Cardiac muscle cell (in vitro differentiated cells and primary cell): ENCODE measurements around the gene VSIG10L2. TPM values are rescaled to one million over a fixed set of nuclear protein-coding genes. Genes with fewer than 3 reads are reported as not detected.
A peak's percentile ranks its signal among the peaks of the same experiment; 100 is the strongest.

ENCODE experiments used
- DNase-seq, 2 donors: peaks; one replicate each; pipeline versions ENCODE4 v3.0.0 to v3.0.0-alpha.2; 2010 to 2017; ENCODE audit warnings: low read depth in 1 of 2, low spot score in 1 of 2
- H3K27ac ChIP-seq: fragments of 200-600 bp; sonication (generic); 2 replicates; pipeline ENCODE4 v1.5.1; 2016
- H3K27me3 ChIP-seq: fragments of 200-600 bp; sonication (generic); 2 replicates; pipeline ENCODE4 v1.6.0; 2016; ENCODE audit warnings: control low read depth
- H3K36me3 ChIP-seq: fragments of 200-600 bp; sonication (generic); 2 replicates; pipeline ENCODE4 v1.5.1; 2016; ENCODE audit warnings: control low read depth
- H3K4me1 ChIP-seq: fragments of 200-600 bp; sonication (generic); 2 replicates; pipeline ENCODE4 v1.8.1; 2017; ENCODE audit warnings: low read depth, mild to moderate bottlenecking, mixed run types
- H3K4me3 ChIP-seq: fragments of 200-600 bp; sonication (generic); 2 replicates; pipeline ENCODE4 v1.5.1; 2016; ENCODE audit warnings: mild to moderate bottlenecking
- H3K9me3 ChIP-seq: fragments of 200-600 bp; sonication (generic); 2 replicates; pipeline ENCODE4 v1.5.1; 2017; ENCODE audit warnings: low read depth, mild to moderate bottlenecking, control low read depth
- CTCF ChIP-seq: IDR thresholded peaks from 2 replicates; pipeline ENCODE4 v1.5.1; 2012; ENCODE audit warnings: low read depth, mild to moderate bottlenecking, low read length
- polyA plus RNA-seq: library from polyadenylated mRNA; unstranded; fragments of >200 nt; fragmentation: Nextera tagmentation; extraction: Ambion mirVana; gene quantifications from 2 replicates; pipeline ENCODE4 v1.2.1, GENCODE V29; 2016
- total RNA-seq: library from RNA; depleted of rRNA; stranded (reverse); fragments of >200 nt; gene quantifications from 2 replicates; pipeline ENCODE4 v1.2.3, GENCODE V29; 2016

The VSIG10L2 gene
- total RNA-seq, result not detected in 2 replicates
- not detected in 2 replicates for polyA plus RNA-seq

DNA sequence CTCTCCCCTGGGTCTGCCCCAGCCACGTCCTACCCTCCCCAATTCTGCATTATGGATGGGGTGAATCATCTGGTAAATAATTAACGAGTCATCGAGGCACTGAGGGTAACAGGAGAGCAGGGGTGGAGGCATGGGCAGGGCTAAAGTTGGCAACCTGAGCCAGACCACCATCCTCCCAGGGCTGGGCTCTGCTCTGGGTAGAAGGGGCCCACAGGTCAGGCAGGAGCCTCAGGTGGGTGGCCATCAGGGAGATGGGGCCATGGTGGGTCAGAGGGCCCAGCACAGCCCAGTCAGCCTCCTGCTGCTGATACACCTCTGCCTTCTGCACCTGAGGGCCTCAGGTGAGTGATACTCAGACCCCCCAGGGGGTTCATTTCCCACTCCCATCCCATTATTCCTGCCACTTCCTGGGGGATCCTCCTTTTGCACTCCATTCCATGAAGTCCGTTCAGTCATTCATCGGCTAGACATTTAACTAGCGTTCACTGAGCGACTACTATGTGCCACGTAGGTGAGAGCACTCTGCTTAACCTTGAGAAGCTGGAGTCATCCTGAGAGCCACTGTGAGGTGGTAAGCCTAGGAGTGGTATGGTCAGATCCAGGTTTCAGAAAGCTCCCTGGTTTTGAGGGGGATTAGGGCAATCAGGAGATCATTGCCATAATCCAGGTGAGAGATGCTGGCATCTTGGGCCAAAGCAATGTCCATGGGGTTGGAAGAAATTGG is at the start of gene VSIG10L2:
TSS of gene VSIG10L2 (plus strand) at position 248 of the 724 bp plus-strand sequence. CDS start at position 260, 12 bp downstream.
- Histone ChIP-seq H3K36me3 (no peaks in the 10 kb centered on the region), H3K27ac (no peak within 1 kb of the TSS), H3K27me3 (no peaks in the 10 kb centered on the region), H3K4me1 (no peaks in the 10 kb centered on the region), H3K9me3 (no peaks in the 10 kb centered on the region), H3K4me3 (no peak within 1 kb of the TSS)
- TF ChIP-seq CTCF, result no peak
- DNase-seq, result no peak

DNA sequence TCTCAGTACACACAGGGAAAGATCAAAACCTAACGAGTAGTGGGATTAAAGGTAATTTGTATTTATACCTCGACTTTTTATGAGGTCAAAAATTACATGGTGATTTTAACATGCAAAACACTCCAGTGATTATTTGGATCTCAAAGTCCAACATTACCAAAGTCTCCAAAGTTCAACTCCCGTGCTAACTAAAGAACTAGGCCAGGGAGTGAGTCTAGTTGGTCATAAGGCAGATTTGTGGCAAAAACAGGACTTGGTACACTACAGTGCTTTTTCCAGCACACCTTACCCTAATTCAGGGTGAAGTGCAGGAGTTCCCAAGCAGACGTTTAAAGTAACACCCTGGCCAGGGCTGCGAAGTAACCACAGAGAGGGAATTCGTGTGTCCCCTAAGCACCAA is 44.0 kb upstream of the VSIG10L2 start:
- Histone ChIP-seq H3K4me1 (peaks cover 7% of the 10 kb centered on the region), H3K36me3 (no peaks in the 10 kb centered on the region), H3K4me3 (peak overlapping the region; percentile 90), H3K27ac (no peak overlapping the region), H3K27me3 (peaks cover 12% of the 10 kb centered on the region), H3K9me3 (no peaks in the 10 kb centered on the region)
- no peak for TF ChIP-seq CTCF
- no peak for DNase-seq

- peaks cover 12% of the 10 kb centered on the region for H3K27me3 ChIP-seq
- no peak for TF ChIP-seq CTCF
- H3K36me3 ChIP-seq, result no peaks in the 10 kb centered on the region
- DNase-seq, result no peak
- peak overlapping the region; percentile 90 for H3K4me3 ChIP-seq
- H3K9me3 ChIP-seq, result no peaks in the 10 kb centered on the region
- peaks cover 7% of the 10 kb centered on the region for H3K4me1 ChIP-seq
- H3K27ac ChIP-seq, result peak overlapping the region; percentile 64
These were observed 43.4 kb upstream of the VSIG10L2 start for GRCh38 chr11:125902277-125902926.

GRCh38 chr11:125902927-125903710 is 42.7 kb upstream of the VSIG10L2 start, which contains the start of gene PUS3:
PUS3 (minus strand) TSS chr11:125903206; CDS start chr11:125896284, 6,922 bp downstream.
- peak within 1 kb of the TSS; percentile 64 for H3K27ac ChIP-seq
- H3K36me3 ChIP-seq, result no peaks in the 10 kb centered on the region
- H3K4me1 ChIP-seq, result peaks cover 7% of the 10 kb centered on the region
- no peaks in the 10 kb centered on the region for H3K9me3 ChIP-seq
- H3K4me3 ChIP-seq, result peak within 1 kb of the TSS; percentile 90
- peak; percentile 84 to 90 for DNase-seq
- H3K27me3 ChIP-seq, result peaks cover 12% of the 10 kb centered on the region
- no peak for TF ChIP-seq CTCF
